ENCODE data around the gene SYNGAP1. TPM values are rescaled to one million over a fixed set of nuclear protein-coding genes. Genes with fewer than 3 reads are reported as not detected.
A peak's percentile ranks its signal among the peaks of the same experiment; 100 is the strongest.

SYNGAP1 gene
- total and polyA plus RNA-seq, 2 of the 4 experiments (the other 2 are of a cell fraction): 1.4 to 17.0 TPM

- Histone ChIP-seq H4K5ac (ENCODE audit: low read depth, low read length) (peak overlapping the region; percentile 88), H3K9ac (ENCODE audit: low read depth, low read length) (peak overlapping the region; percentile 53), H3K18ac (ENCODE audit: low read depth, low read length) (peak overlapping the region; percentile 69), H3K9me1 (ENCODE audit: insufficient read depth, low read length) (peaks cover 10% of the 10 kb centered on the region), H3K27me3 (ENCODE audit: control insufficient read depth, insufficient read depth, low read length) (no peaks in the 10 kb centered on the region), H3K4me1 (ENCODE audit: control insufficient read depth, insufficient read depth, low read length) (peaks cover 19% of the 10 kb centered on the region), H3K79me1 (ENCODE audit: low read depth in 1 of 2, low read length in 2 of 2) (peaks cover 20 to 88% of the 10 kb centered on the region in 2 experiments), H2AK9ac (replicated peaks; ENCODE audit: low read depth, low read length, poor library complexity) (peak overlapping the region; percentile 99), H3K23ac (ENCODE audit: low read depth, low read length) (peak overlapping the region; percentile 92), H3K56ac (ENCODE audit: extremely low read depth, insufficient read depth, low read length) (peak overlapping the region; percentile 69; the same call in 1 of the 2 replicates), H3K27ac (ENCODE audit: insufficient read depth, low read length) (peak overlapping the region; percentile 79), H2BK15ac (ENCODE audit: low read depth, low read length) (peak overlapping the region; percentile 98; the same call in 2 of the 3 replicates), H3K4ac (ENCODE audit: low read depth, low read length) (peak overlapping the region; percentile 97), H3K9me3 (ENCODE audit: control insufficient read depth, insufficient read depth, low read length) (no peaks in the 10 kb centered on the region), H4K8ac (ENCODE audit: low read depth in 2 of 2, low read length in 2 of 2) (peak overlapping the region; percentile 97), H3K4me2 (ENCODE audit: low read depth, low read length) (peak overlapping the region; percentile 80), H2BK20ac (ENCODE audit: low read depth, low read length) (peak overlapping the region; percentile 60), H3K36me3 (ENCODE audit: control insufficient read depth, insufficient read depth, low read length) (peaks cover 32% of the 10 kb centered on the region), H2AK5ac (ENCODE audit: low read depth, low read length) (peak overlapping the region; percentile 97), H2BK5ac (ENCODE audit: low read depth, low read length, poor library complexity, severe bottlenecking) (peak overlapping the region; percentile 93), H3K4me3 (ENCODE audit: insufficient read depth, low read depth, low read length) (peak overlapping the region; percentile 22), H3K14ac (replicated peaks; ENCODE audit: low read depth, low read length) (peak overlapping the region; percentile 83), H2BK120ac (ENCODE audit: low read depth, low read length) (peak overlapping the region; percentile 93), H2AFZ (replicated peaks; ENCODE audit: low read length, poor library complexity) (peak overlapping the region; percentile 99), H4K91ac (ENCODE audit: insufficient read depth, low read depth, low read length) (peak overlapping the region; percentile 96), H4K20me1 (ENCODE audit: insufficient read depth, low read length) (peaks cover 19% of the 10 kb centered on the region)
- in situ Hi-C loops (cut with MboI; ENCODE audit: low sequenced_read_pairs): no loop called here
- no TSS peak for BruUV-seq (replicated peaks)
- ATAC-seq (ENCODE audit: low read depth) (no peak), DNase-seq (peak; percentile 42)
- ChIA-PET CTCF (interaction anchor here (0.6 to 1.2 kb wide), 2 partner anchors 10 to 1787 kb away, joined by 3 read pairs; no protein-coding TSS in a partner anchor), POLR2A (ENCODE audit: unreplicated experiment) (no interaction called here)
- no peak for TF ChIP-seq SMC3 (IDR thresholded peaks at IDR 0.05; ENCODE audit: low read depth, low read length)
- no peak for TF ChIP-seq FOS (IDR thresholded peaks at IDR 0.05; ENCODE audit: low read depth, low read length)
- intact Hi-C loops (cut with micrococcal nuclease): loop anchor here (2.0 to 5.0 kb wide), 3 partner anchors 28 to 121 kb away; partner anchors contain the start of genes KIFC1, RGL2 and TAPBP
- 0% methylated on average over 1 of the region's 8 CpGs; no CpG with 5 or more reads in 1 of the 2 experiments for WGBS, 2 experiments (ENCODE audit: extremely low coverage in 2 of 2, insufficient read length in 1 of 2)
- dilution Hi-C loops (cut with HindIII; ENCODE audit: low sequenced_read_pairs, unreplicated experiment): no loop called here
These were observed 1.1 kb upstream of the SYNGAP1 start for GRCh38 chr6:33418690-33419291.
